PC-9 (cell line): ENCODE measurements around the gene PCED1B.

Experiments used
- EZH2 ChIP-seq: fragments of 200-600 bp; sonication (generic); IDR thresholded peaks from 2 replicates; pipeline ENCODE4 v1.8.0; 2017; ENCODE audit warnings: antibody characterized with exemption, low read depth
- TF ChIP-seq, protein P1 (sequence below): fragments of 200-600 bp; sonication (generic); conservative IDR thresholded peaks from 2 replicates; pipeline ENCODE4 v1.6.1; 2017; ENCODE audit warnings: mixed run types, antibody characterized with exemption, mild to moderate bottlenecking, moderate library complexity

DNA sequence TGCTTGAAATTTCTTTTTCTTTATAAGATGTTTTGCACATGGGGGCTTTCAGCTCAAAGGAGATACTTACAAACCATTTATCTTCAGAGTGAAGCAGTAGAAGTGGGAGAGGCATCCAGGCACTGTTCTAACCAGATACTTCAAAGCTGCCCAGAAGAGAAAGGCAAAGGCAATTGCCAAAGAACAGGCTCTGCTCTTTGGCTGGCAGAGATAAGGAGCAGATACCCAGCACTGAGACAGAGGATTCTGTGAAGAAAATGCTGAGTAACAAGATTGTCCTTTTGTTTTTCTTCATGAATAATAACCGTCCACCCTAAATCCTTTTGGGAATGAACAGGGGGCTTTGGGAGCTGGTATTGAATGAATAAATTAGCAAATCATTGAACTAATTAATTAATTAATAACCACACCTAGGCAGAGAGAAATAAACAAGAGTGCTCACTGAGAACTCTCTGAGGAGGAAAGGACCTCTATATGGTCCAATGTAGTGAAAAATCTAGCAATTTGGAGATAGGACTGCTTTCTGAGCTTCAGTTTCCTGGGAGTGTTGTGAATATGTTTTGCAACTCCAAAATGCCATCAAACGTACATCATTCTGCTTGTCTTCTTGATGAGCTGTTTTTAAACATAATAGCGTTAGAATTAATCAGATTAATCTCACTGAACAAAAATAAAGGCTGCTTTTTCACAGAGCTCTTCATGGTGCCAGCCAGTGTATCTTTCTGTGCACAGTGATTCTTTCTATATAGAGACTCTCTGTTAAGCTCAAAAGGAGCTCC is 193.2 kb downstream of the PCED1B start:
- TF ChIP-seq, protein P1, sequence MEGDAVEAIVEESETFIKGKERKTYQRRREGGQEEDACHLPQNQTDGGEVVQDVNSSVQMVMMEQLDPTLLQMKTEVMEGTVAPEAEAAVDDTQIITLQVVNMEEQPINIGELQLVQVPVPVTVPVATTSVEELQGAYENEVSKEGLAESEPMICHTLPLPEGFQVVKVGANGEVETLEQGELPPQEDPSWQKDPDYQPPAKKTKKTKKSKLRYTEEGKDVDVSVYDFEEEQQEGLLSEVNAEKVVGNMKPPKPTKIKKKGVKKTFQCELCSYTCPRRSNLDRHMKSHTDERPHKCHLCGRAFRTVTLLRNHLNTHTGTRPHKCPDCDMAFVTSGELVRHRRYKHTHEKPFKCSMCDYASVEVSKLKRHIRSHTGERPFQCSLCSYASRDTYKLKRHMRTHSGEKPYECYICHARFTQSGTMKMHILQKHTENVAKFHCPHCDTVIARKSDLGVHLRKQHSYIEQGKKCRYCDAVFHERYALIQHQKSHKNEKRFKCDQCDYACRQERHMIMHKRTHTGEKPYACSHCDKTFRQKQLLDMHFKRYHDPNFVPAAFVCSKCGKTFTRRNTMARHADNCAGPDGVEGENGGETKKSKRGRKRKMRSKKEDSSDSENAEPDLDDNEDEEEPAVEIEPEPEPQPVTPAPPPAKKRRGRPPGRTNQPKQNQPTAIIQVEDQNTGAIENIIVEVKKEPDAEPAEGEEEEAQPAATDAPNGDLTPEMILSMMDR = no peak
- TF ChIP-seq EZH2 = no peak
